BJ (cell line): ENCODE results near the gene ACO2. TPM values are rescaled to one million over a fixed set of nuclear protein-coding genes. Genes with fewer than 3 reads are reported as not detected.
"Not testable (repeated sequence)": the region's sequence is repeated elsewhere in the genome, so short reads cannot be mapped to it uniquely, and the experiment has no call there.

Source experiments
- CTCF ChIA-PET: fragments of 350-600 bp; formaldehyde crosslinking; extraction: SDS; loops from one replicate; lab custom pipeline; 2021; ENCODE audit warnings: antibody characterized with exemption, inconsistent platforms; lab: Yijun Ruan, JAX
- POLR2A ChIA-PET: fragments of 300-600 bp; sonication (Branson Sonifier 250); formaldehyde crosslinking; extraction: SDS; loops from one replicate; lab custom pipeline; 2021; ENCODE audit warnings: antibody characterized with exemption; lab: Charles Lee
- DNase-seq: peaks from one replicate; pipeline ENCODE4 v3.0.0-alpha.2; 2011; ENCODE audit warnings: low read depth
- H3K27me3 ChIP-seq: 2 replicates; pipeline ENCODE4 v1.6.0; 2011; ENCODE audit warnings: low read length; ENCODE audit not compliant: control insufficient read depth, insufficient read depth
- H3K36me3 ChIP-seq: 2 replicates; pipeline ENCODE4 v1.5.1; 2011; ENCODE audit warnings: low read length; ENCODE audit not compliant: control insufficient read depth, insufficient read depth
- H3K4me3 ChIP-seq: 2 replicates; pipeline ENCODE4 v1.5.1; 2011; ENCODE audit warnings: low read depth, mild to moderate bottlenecking, control low read depth, low read length
- CTCF ChIP-seq: IDR thresholded peaks from 2 replicates; pipeline ENCODE4 v1.5.1; 2011; ENCODE audit warnings: low read depth, mild to moderate bottlenecking, control low read depth, inconsistent platforms, low read length, moderate library complexity; ENCODE audit not compliant: insufficient read depth
- polyA plus RNA-seq: library from polyadenylated mRNA; depleted of rRNA; stranded (reverse); fragments of >200 nt; gene quantifications from 2 replicates; pipeline ENCODE4 v1.2.3, GENCODE V29; 2011

Gene ACO2
- polyA plus RNA-seq, 1 experiment, result 60.5 TPM

DNA sequence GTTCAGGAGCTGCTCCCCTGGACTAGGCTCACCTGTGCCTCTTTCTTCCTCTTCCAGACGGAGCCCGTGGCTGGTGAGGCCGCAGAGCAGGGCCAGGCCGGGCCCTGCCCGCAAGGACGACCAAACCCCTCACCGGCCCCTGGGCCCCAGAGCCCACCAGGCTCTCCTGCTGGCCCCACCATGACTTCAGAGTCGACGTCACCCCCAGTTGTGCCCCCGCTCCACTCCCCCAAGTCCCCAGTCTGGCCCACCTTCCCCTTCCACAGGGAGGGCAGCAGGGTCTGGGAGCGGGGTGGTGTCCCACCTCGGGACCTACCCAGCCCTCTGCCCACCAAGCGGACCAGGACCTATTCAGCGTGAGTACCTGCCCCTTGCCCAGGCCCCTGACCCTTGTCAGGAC lies 102.9 kb downstream of the ACO2 start:
- DNase-seq, result no peak
- TF ChIP-seq CTCF, result no peak
- Histone ChIP-seq H3K27me3 (no peaks in the 10 kb centered on the region), H3K4me3 (no peak overlapping the region), H3K36me3 (peaks cover 15% of the 10 kb centered on the region)
- ChIA-PET POLR2A (interaction anchor here (1.1 kb wide), 1 partner anchor 17 kb away, joined by 3 read pairs; the partner anchor contains the start of gene PMM1), CTCF (no interaction called here)

GRCh38 chr22:41572305-41572704 lies 103.4 kb downstream of the ACO2 start:
- CTCF ChIA-PET, result interaction anchor here (0.7 kb wide), 1 partner anchor 10 kb away, joined by 3 read pairs; no protein-coding TSS in a partner anchor
- H3K27me3 ChIP-seq, H3K4me3 ChIP-seq, DNase-seq: not testable (repeated sequence)
- POLR2A ChIA-PET, result interaction anchor here (1.1 kb wide), 1 partner anchor 17 kb away, joined by 3 read pairs; the partner anchor contains the start of gene PMM1
- peaks cover 15% of the 10 kb centered on the region for H3K36me3 ChIP-seq

DNA sequence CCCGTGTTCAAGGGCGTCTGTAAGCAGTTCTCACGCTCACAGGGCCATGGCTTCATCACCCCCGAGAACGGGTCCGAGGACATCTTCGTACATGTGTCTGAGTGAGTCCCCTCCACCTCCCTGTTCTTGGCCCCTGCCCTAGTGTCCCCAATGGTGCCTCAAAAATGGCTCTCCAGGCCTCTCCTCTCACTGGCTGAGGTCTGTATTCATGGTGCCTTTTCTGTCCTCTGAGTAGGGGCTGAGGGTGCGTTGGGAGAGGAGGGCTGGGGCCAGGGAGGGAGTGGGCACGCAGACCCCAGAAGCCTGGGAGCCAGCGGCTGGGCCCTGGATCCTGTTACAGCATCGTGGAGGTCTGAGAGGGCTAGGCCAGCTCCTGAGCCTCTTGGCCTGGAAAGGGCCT lies 104.8 kb downstream of the ACO2 start:
- TF ChIP-seq CTCF, result no peak
- Histone ChIP-seq H3K27me3 (no peaks in the 10 kb centered on the region), H3K36me3 (peaks cover 22% of the 10 kb centered on the region), H3K4me3 (no peak overlapping the region)
- no peak for DNase-seq
- POLR2A ChIA-PET, result no interaction called here
- CTCF ChIA-PET, result interaction anchor here (0.6 to 1.3 kb wide), 4 partner anchors 9 to 30 kb away, joined by 3 to 6 read pairs (median 4); partner anchors contain the start of gene POLR3H

DNA sequence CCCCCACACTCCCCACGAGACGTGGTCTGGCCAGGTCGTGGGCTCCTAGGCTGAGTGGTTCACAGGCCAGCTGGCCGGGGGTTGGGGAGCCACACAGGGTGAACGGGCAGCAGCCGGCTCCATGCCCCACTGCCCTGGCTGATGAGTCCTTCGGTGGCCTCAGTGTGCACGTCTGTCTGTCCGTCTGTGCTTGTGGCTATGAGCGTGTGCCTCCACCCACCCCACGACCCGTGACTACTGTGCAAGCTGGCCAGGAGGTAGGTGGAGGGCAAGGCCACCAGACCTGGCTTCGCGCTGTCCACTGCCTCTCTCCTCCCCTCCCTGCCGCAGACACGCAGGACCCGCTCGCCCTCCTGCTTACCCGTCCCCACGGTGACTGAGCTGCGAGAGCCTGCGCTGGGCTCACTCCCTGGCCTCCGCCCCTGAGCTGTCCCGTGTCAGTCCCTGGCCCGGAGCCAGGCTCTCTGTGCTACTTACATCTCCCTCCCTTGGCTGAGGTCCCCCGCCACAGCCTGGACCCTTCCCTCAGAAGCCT lies 106.0 kb downstream of the ACO2 start:
- no peak for DNase-seq
- Histone ChIP-seq H3K27me3 (no peaks in the 10 kb centered on the region), H3K4me3 (no peak overlapping the region), H3K36me3 (peaks cover 31% of the 10 kb centered on the region)
- TF ChIP-seq CTCF, result no peak
- CTCF ChIA-PET, result no interaction called here
- POLR2A ChIA-PET, result no interaction called here

- Histone ChIP-seq H3K36me3 (peaks cover 34% of the 10 kb centered on the region), H3K4me3 (no peak overlapping the region), H3K27me3 (no peaks in the 10 kb centered on the region)
- no peak for DNase-seq
- ChIA-PET CTCF (interaction anchor here (2.3 kb wide), 1 partner anchor 22 kb away, joined by 16 read pairs; no protein-coding TSS in a partner anchor), POLR2A (no interaction called here)
- TF ChIP-seq CTCF, result no peak
These were observed 106.6 kb downstream of the ACO2 start for GRCh38 chr22:41575533-41575932.
